ENCODE data around the gene PSPN. TPM values are rescaled to one million over a fixed set of nuclear protein-coding genes. Genes with fewer than 3 reads are reported as not detected.

Gene PSPN
- total and polyA plus RNA-seq, 2 donors (not counting 1 experiment from before 2014, with no cell fraction given): 1.1 to 3.0 TPM

- Histone ChIP-seq H3K36me3 (replicated peaks in 1 of 2; ENCODE audit: control extremely low read depth in 1 of 2, control insufficient read depth in 1 of 2, extremely low read depth in 1 of 2, insufficient read depth in 2 of 2, low read length in 1 of 2) (peaks cover 1 to 72% of the 10 kb centered on the region in 2 experiments), H3K9ac (ENCODE audit: low read length) (no peak overlapping the region), H3K27me3 (replicated peaks in 1 of 4; ENCODE audit: control extremely low read depth in 1 of 4, control insufficient read depth in 3 of 4, insufficient read depth in 4 of 4, low read length in 3 of 4) (no peaks in the 10 kb centered on the region), H3K4me1 (ENCODE audit: control insufficient read depth in 2 of 2, insufficient read depth in 2 of 2, low read length in 2 of 2) (no peaks in the 10 kb centered on the region), H3K9me3 (ENCODE audit: control extremely low read depth in 1 of 3, control insufficient read depth in 2 of 3, insufficient read depth in 1 of 3, low read length in 2 of 3) (peaks cover 0 to 18% (median 0%) of the 10 kb centered on the region in 3 donors), H2AFZ (ENCODE audit: insufficient read depth, low read depth, low read length, poor library complexity, severe bottlenecking) (no peak overlapping the region), H3K79me2 (ENCODE audit: control insufficient read depth, insufficient read depth, low read length) (peaks cover 4% of the 10 kb centered on the region), H3K4me3 (ENCODE audit: control extremely low read depth in 1 of 5, extremely low read depth in 1 of 5, insufficient read depth in 1 of 5, low read depth in 2 of 5, low read length in 4 of 5) (no peak overlapping the region), H4K20me1 (ENCODE audit: control insufficient read depth, insufficient read depth, low read length, poor library complexity, severe bottlenecking) (no peaks in the 10 kb centered on the region), H3K27ac (ENCODE audit: low read length in 2 of 2) (no peak overlapping the region), H3K4me2 (replicated peaks; ENCODE audit: low read depth, low read length, poor library complexity, severe bottlenecking) (no peak overlapping the region)
- intact Hi-C loops (cut with micrococcal nuclease): no loop called here
- ATAC-seq (ENCODE audit: low read depth) (no peak), DNase-seq (no peak)
- ChIA-PET POLR2A (no interaction called here), CTCF (no interaction called here)
- no peaks in the 10 kb centered on the region for H3K27me3 Mint-ChIP-seq
- no peaks in the 10 kb centered on the region for H3K4me1 Mint-ChIP-seq
- TF ChIP-seq CTCF (IDR thresholded peaks at IDR 0.05) (no peak), EZH2 (IDR thresholded peaks at IDR 0.05; ENCODE audit: borderline replicate concordance, insufficient read depth, low read depth, low read length, poor library complexity, severe bottlenecking) (no peak)
- H3K4me3 Mint-ChIP-seq: no peak overlapping the region
- H3K27ac Mint-ChIP-seq: no peak overlapping the region
- peaks cover 3% of the 10 kb centered on the region for H3K9me3 Mint-ChIP-seq (ENCODE audit: insufficient read depth)
- 100% methylated on average over 1 of the region's 4 CpGs for WGBS (ENCODE audit: insufficient coverage)
These were observed 8.6 kb upstream of the PSPN start for GRCh38 chr19:6384381-6384780.

GRCh38 chr19:6383188-6383587 is 7.5 kb upstream of the PSPN start:
- no peak overlapping the region for H2AFZ ChIP-seq (ENCODE audit: insufficient read depth, low read depth, low read length, poor library complexity, severe bottlenecking)
- no peaks in the 10 kb centered on the region for H3K4me1 ChIP-seq (ENCODE audit: control insufficient read depth in 2 of 2, insufficient read depth in 2 of 2, low read length in 2 of 2)
- no peaks in the 10 kb centered on the region for H3K4me1 Mint-ChIP-seq
- H3K9me3 ChIP-seq (ENCODE audit: control extremely low read depth in 1 of 3, control insufficient read depth in 2 of 3, insufficient read depth in 1 of 3, low read length in 2 of 3): peaks cover 0 to 18% (median 0%) of the 10 kb centered on the region in 3 donors
- no peak overlapping the region for H3K27ac ChIP-seq (ENCODE audit: low read length in 2 of 2)
- no peaks in the 10 kb centered on the region for H4K20me1 ChIP-seq (ENCODE audit: control insufficient read depth, insufficient read depth, low read length, poor library complexity, severe bottlenecking)
- no peak overlapping the region for H3K4me2 ChIP-seq (replicated peaks; ENCODE audit: low read depth, low read length, poor library complexity, severe bottlenecking)
- no peak overlapping the region for H3K4me3 ChIP-seq (ENCODE audit: control extremely low read depth in 1 of 5, extremely low read depth in 1 of 5, insufficient read depth in 1 of 5, low read depth in 2 of 5, low read length in 4 of 5)
- ATAC-seq (ENCODE audit: low read depth): no peak
- no peaks in the 10 kb centered on the region for H3K27me3 Mint-ChIP-seq
- CTCF ChIA-PET: no interaction called here
- H3K79me2 ChIP-seq (ENCODE audit: control insufficient read depth, insufficient read depth, low read length): peaks cover under 1% of the 10 kb centered on the region
- no peak overlapping the region for H3K4me3 Mint-ChIP-seq
- no peaks in the 10 kb centered on the region for H3K27me3 ChIP-seq (replicated peaks in 1 of 4; ENCODE audit: control extremely low read depth in 1 of 4, control insufficient read depth in 3 of 4, insufficient read depth in 4 of 4, low read length in 3 of 4)
- intact Hi-C loops (cut with micrococcal nuclease): no loop called here
- WGBS (ENCODE audit: insufficient coverage): 98% methylated on average over 19 of the region's 19 CpGs
- H3K9ac ChIP-seq (ENCODE audit: low read length): no peak overlapping the region
- no peak for TF ChIP-seq CTCF (IDR thresholded peaks at IDR 0.05)
- no peak for TF ChIP-seq EZH2 (IDR thresholded peaks at IDR 0.05; ENCODE audit: borderline replicate concordance, insufficient read depth, low read depth, low read length, poor library complexity, severe bottlenecking)
- no peak overlapping the region for H3K27ac Mint-ChIP-seq
- DNase-seq: no peak
- H3K36me3 ChIP-seq (replicated peaks in 1 of 2; ENCODE audit: control extremely low read depth in 1 of 2, control insufficient read depth in 1 of 2, extremely low read depth in 1 of 2, insufficient read depth in 2 of 2, low read length in 1 of 2): peaks cover 1 to 66% of the 10 kb centered on the region in 2 experiments
- POLR2A ChIA-PET: interaction anchor here (0.5 kb wide), 1 partner anchor 466 kb away, joined by 3 read pairs; no protein-coding TSS in a partner anchor
- H3K9me3 Mint-ChIP-seq (ENCODE audit: insufficient read depth): peaks cover 3% of the 10 kb centered on the region

Measured in B cell (primary cell).